Activated CD4-positive, alpha-beta T cell treated with anti-CD3 and anti-CD28 coated beads, Interleukin-2, amount 50 U/mL, for 4 hours (primary cell): ENCODE data around the gene CLEC2B.
"Not testable (repeated sequence)": the region's sequence is repeated elsewhere in the genome, so short reads cannot be mapped to it uniquely, and the experiment has no call there.

Source experiments
- DNase-seq, 2 experiments: peaks; one replicate each; pipeline ENCODE4 v3.0.0-alpha.2; 2020

The CLEC2B gene

GRCh38 chr12:9869307-9870161, at the start of gene CLEC2B:
Gene CLEC2B, minus strand, starts transcription at chr12:9869354.
- DNase-seq = peak in 1 of 2 experiments; percentile 9

- no peak for DNase-seq
These were observed 42.6 kb upstream of the CLEC2B start for GRCh38 chr12:9911708-9912107.

GRCh38 chr12:9910716-9911421, 41.7 kb upstream of the CLEC2B start:
- no peak for DNase-seq

DNA sequence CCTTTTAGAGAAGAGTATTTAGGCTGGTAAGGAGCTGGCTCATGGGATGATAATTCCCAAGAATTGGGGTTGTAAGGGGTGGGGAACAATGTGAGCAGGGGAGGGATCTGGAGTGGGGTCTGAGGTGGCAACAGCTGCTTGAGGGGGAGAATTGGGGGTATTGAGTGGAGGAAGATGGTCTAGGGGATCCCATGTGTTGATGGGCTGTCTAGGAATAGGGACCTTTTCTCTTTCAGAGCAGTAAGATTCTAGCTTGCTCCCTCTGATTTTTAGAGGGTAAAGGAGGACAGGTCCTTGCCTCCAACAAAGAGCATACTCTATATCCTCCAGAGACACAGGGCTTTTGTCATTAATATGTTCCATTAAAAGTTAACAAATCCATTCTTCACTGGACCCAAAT, 40.6 kb upstream of the CLEC2B start:
- no peak for DNase-seq

- DNase-seq = no peak
These were observed 39.2 kb upstream of the CLEC2B start for GRCh38 chr12:9908350-9908749.

GRCh38 chr12:9907769-9908168, 38.6 kb upstream of the CLEC2B start:
- no peak for DNase-seq

DNA sequence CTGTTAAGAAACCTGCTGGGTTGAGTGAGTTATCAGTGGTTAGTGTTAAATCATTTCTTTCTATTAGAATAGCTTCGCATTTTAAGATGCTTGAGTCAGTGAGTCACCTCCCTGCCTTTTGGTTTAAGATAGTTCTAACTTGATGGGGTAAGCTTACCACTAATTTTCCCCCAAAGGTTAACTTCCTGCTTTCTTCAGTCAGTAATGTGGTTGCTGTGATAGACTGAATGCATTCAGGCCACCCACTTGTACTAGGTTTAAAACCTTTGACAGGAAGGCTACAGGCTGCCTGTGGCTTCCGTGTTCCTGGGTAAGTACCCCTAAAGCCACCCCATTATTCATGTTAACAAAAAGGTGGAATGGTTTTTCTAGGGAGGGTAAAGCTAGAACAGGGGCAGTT, 37.7 kb upstream of the CLEC2B start:
- DNase-seq = peak; percentile 7 to 10

- no peak for DNase-seq
These were observed 33.5 kb upstream of the CLEC2B start for GRCh38 chr12:9902539-9903228.

DNA sequence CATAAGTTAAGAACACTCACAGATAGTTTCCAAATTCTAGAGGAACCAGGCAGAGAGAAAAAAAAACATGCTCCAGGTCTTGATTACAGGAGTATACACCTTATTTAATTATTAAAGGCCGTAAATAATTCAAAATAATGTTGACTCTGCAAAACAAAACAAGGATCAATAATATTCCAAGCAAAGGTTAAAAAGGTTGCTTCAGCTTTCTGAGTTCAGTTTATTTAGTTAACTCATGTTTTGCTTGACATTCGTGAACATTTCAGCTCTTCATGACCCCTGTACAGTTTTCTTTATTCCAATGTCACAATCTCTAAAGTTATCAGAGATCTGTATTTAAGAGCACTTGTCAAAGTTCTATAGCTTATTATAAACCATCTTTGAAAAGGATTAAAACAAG, 31.8 kb upstream of the CLEC2B start:
- no peak for DNase-seq

- no peak for DNase-seq
These were observed 30.1 kb upstream of the CLEC2B start for GRCh38 chr12:9899209-9899608.

GRCh38 chr12:9897535-9897934, 28.4 kb upstream of the CLEC2B start:
- no peak for DNase-seq

- no peak for DNase-seq
These were observed 26.2 kb upstream of the CLEC2B start for GRCh38 chr12:9895215-9895971.

- no peak for DNase-seq
These were observed 19.6 kb upstream of the CLEC2B start for GRCh38 chr12:9888665-9889273.

DNA sequence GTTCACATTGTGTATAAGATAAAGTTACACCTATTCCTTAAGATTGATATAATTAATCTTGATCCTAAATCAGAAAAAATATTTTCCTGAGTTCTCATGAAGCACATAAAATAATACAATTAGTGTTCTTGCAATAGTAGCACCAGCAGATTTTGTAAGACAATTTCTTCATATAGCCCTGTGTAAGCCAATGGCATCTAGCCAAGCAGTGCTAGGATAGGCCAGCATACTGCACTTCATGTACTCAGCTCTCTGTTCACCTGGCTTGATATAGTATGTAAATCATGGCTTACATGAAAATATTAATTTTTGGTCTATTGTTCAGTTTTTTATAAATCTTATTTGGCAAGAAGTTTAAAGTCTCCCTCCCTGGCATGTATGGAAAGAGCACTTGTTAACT, 14.0 kb upstream of the CLEC2B start:
- no peak for DNase-seq

GRCh38 chr12:9881988-9882387, 12.8 kb upstream of the CLEC2B start:
- DNase-seq = no peak

DNA sequence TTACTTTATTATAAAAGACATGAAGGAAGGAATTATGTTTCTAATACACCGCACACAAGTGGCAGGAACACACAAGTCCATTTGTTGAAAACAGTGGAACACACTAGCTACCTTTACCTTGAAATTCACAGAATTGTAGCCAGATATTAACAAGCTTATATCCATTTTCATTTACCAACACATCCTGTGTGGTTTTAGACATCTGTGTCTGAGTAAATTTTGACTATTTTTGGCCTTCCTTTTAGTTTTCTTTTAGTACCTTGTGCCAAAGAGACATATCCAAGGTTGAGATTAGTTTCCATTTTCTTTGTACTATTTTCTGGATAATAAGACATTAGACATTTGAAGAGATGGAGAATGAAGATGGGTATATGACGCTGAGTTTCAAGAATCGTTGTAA, 12.1 kb upstream of the CLEC2B start, which contains the start of gene KLRF2:
Gene KLRF2 (plus strand): TSS at position 244 of the 400 bp plus-strand sequence. CDS start 107 bp downstream, at position 351.
- DNase-seq = no peak

- no peak for DNase-seq
These were observed 11.5 kb upstream of the CLEC2B start for GRCh38 chr12:9880532-9881078.

DNA sequence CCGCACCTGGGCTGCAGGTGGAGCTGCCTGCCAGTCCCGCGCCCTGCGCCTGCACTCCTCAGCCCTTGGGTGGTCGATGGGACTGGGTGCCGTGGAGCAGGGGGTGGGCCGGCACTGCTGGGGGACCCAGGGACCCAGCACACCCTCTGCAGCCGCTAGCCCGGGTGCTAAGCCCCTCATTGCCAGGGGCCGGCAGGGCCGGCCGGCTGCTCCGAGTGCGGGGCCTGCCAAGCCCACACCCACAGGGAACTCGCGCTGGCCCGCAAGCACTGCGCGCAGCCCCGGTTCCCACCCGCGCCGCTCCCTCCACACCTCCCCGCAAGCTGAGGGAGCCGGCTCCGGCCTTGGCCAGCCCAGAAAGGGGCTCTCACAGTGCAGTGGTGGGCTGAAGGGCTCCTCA, 7.0 kb upstream of the CLEC2B start:
- DNase-seq = not testable (repeated sequence)

DNA sequence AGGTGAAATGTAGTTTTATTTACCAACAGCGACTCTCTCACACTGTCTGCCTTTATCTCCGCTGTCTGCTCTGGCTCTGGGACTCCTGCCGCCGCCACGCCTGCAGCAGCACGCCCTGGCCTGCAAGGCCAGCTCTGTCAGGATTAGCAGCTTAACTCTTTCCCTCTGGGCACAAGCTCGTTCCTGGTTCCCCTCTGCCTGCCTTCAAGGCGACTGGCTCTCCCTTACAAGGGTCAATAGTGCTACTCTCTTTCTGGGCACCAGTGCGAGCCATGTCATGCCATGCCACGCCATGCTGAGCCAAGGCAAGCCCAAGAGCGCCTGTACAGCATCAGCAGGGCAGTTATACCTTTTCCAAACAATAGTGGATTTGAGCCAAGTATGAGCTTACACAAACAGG, 3.6 kb upstream of the CLEC2B start:
- no peak for DNase-seq

GRCh38 chr12:9872162-9872561, 3.0 kb upstream of the CLEC2B start:
- DNase-seq = no peak

- no peak for DNase-seq
These were observed 1.2 kb upstream of the CLEC2B start for GRCh38 chr12:9870286-9870866.

GRCh38 chr12:9868951-9869306, 225 bp downstream of the CLEC2B start:
- no peak for DNase-seq
